K562 (cell line): ENCODE measurements around the gene TTC39C. TPM values are rescaled to one million over a fixed set of nuclear protein-coding genes. Genes with fewer than 3 reads are reported as not detected.
A peak's percentile ranks its signal among the peaks of the same experiment; 100 is the strongest.

ENCODE experiments used
- CXXC5 ChIP-seq: fragments of 250-450 bp; sonication (Bioruptor Pico); IDR thresholded peaks from 2 replicates; pipeline ENCODE4 v1.8.0; 2022; ENCODE audit warnings: inconsistent platforms, mild to moderate bottlenecking, moderate library complexity
- E2F6 ChIP-seq, 2 experiments: IDR thresholded peaks; 2 replicates each; pipeline ENCODE4 v1.6.1; 2011; ENCODE audit warnings: borderline replicate concordance in 1 of 2, control low read depth in 1 of 2, low read depth in 1 of 2, low read length in 1 of 2, mild to moderate bottlenecking in 1 of 2, mixed read lengths in 1 of 2, moderate library complexity in 1 of 2; ENCODE audit not compliant: insufficient read depth in 1 of 2, insufficient read length in 1 of 2, poor library complexity in 1 of 2, severe bottlenecking in 1 of 2; ENCODE audit errors: extremely low read depth in 1 of 2
- GABPA ChIP-seq: fragments of 200-800 bp; sonication (Bioruptor generic); conservative IDR thresholded peaks from 2 replicates; pipeline ENCODE4 v1.6.1; 2016; ENCODE audit warnings: low read depth, missing genetic modification characterization, missing compliant biosample characterization
- polyA plus RNA-seq, 8 experiments: library from polyadenylated mRNA; depleted of rRNA in 4 of 8; stranded (reverse) in 5 of 8; unstranded in 3 of 8; fragments of >200 nt; fragmentation: Nextera tagmentation in 2 of 8; fragmentation: Illumina TruSeq in 1 of 8; extraction: Ambion mirVana in 2 of 8; extraction: Trizol in 1 of 8; gene quantifications; 2 replicates each; pipeline versions ENCODE4 v1.2.1 to v1.2.3, GENCODE V29; 2011 to 2014; ENCODE audit warnings: inconsistent platforms in 1 of 8, missing spikeins in 1 of 8
- total RNA-seq, 7 experiments: library from RNA; depleted of rRNA in 6 of 7; stranded (reverse); fragments of >200 nt in 6 of 7; fragmentation: Illumina TruSeq in 2 of 7; extraction: Trizol in 2 of 7; gene quantifications; 2 replicates each; pipeline versions ENCODE4 v1.2.1 to v1.2.3, GENCODE V29; 2011 to 2021; ENCODE audit warnings: low replicate concordance in 1 of 7
- TF ChIP-seq, protein P1 (sequence below): sonication (generic); formaldehyde crosslinking; IDR thresholded peaks from 2 replicates; pipeline ENCODE4 v1.8.1; 2023; ENCODE audit warnings: mild to moderate bottlenecking, missing genetic modification reagents

TTC39C gene
- total and polyA plus RNA-seq, 9 of the 15 experiments (the other 6 are each of a cell fraction or from before 2014, with no cell fraction given): 0.01 to 0.58 (median 0.18) TPM; not detected in 5

DNA sequence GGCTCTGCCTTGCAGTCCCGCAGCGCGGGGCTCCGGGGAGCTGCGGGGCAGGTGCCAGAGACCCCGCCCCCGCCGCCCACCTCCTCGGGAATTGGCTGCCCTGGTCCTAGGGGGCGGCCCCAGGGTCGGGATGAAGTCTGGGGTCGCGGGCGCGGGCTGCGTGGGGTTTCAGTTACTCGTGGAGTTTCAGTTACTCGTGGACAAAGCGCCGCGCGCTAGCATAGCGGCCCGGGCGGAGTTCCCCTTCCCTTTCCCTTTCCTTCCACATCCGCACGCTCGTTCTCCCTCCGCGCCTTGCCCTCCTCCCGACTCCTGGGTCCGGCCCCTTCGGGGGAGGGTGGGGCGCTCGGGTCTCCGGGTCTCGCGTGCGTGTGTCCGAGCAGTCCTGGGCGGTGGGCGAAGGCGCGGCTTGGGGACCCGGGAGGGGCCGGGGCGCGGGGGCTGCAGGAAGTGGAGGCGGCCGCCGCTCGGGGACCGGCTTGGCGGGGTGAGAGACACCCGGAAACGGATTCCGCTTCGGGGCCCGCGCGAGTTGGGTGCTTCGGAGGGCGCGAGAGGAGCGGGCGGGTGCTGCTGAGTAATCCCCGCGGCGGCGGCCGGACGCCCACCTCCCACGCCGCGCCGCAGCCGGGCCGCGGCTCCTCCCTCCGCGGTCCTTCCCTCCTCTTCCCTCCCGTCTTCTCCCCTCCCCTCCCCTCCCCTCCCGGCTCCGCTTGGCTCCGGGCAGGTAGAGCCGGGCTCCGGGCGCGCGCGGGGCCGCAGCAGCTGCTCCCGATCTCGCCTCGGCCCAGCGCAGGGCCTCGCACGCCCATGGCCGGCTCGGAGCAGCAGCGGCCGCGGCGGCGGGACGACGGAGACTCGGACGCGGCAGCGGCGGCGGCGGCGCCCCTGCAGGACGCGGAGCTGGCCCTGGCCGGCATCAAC lies at the start of gene TTC39C (continued):
- TF ChIP-seq CXXC5 (CRISPR knock-in tag): 0 out of 2 replicates have a peak, but pooled peaks have one; percentile 15
- peak; percentile 52; the same call in 1 of the 2 replicates for TF ChIP-seq GABPA (tag)
- TF ChIP-seq, protein P1, sequence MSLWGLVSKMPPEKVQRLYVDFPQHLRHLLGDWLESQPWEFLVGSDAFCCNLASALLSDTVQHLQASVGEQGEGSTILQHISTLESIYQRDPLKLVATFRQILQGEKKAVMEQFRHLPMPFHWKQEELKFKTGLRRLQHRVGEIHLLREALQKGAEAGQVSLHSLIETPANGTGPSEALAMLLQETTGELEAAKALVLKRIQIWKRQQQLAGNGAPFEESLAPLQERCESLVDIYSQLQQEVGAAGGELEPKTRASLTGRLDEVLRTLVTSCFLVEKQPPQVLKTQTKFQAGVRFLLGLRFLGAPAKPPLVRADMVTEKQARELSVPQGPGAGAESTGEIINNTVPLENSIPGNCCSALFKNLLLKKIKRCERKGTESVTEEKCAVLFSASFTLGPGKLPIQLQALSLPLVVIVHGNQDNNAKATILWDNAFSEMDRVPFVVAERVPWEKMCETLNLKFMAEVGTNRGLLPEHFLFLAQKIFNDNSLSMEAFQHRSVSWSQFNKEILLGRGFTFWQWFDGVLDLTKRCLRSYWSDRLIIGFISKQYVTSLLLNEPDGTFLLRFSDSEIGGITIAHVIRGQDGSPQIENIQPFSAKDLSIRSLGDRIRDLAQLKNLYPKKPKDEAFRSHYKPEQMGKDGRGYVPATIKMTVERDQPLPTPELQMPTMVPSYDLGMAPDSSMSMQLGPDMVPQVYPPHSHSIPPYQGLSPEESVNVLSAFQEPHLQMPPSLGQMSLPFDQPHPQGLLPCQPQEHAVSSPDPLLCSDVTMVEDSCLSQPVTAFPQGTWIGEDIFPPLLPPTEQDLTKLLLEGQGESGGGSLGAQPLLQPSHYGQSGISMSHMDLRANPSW: no peak
- TF ChIP-seq E2F6 (IDR thresholded peaks at IDR 0.05; ENCODE audit: borderline replicate concordance in 1 of 2, extremely low read depth in 1 of 2, insufficient read depth in 1 of 2, insufficient read length in 1 of 2, low read depth in 1 of 2, low read length in 1 of 2, poor library complexity in 1 of 2, severe bottlenecking in 1 of 2): peak in 1 of 2 experiments; percentile 39
- TF ChIP-seq, all 486 proteins: peak for 12
